ENCODE data around the gene CNGA3. TPM values are rescaled to one million over a fixed set of nuclear protein-coding genes. Genes with fewer than 3 reads are reported as not detected.

CNGA3 gene
- total RNA-seq, 1 experiment from 2014 or later = not detected

- H2BK120ac ChIP-seq (ENCODE audit: low read depth, low read length, poor library complexity, severe bottlenecking) = no peak overlapping the region
- no peak overlapping the region for H2BK20ac ChIP-seq (ENCODE audit: low read depth, low read length, poor library complexity, severe bottlenecking)
- no peaks in the 10 kb centered on the region for H3K27me3 Mint-ChIP-seq (ENCODE audit: low read depth)
- H2BK15ac ChIP-seq (ENCODE audit: low read depth, low read length) = no peak overlapping the region
- H2BK12ac ChIP-seq (ENCODE audit: insufficient read length, low read depth, low read length) = no peak overlapping the region
- H3K9ac ChIP-seq (ENCODE audit: extremely low read depth, insufficient read length, low read length) = no peak overlapping the region
- H4K91ac ChIP-seq (ENCODE audit: insufficient read length, low read depth, low read length) = no peak overlapping the region
- no peaks in the 10 kb centered on the region for H3K79me1 ChIP-seq (ENCODE audit: insufficient read depth, low read depth, low read length, poor library complexity, severe bottlenecking)
- no peaks in the 10 kb centered on the region for H3K9me3 ChIP-seq (ENCODE audit: control insufficient read depth, low read depth, low read length)
- no peaks in the 10 kb centered on the region for H4K20me1 ChIP-seq (ENCODE audit: control insufficient read depth, insufficient read depth, insufficient read length)
- no peak overlapping the region for H2BK5ac ChIP-seq (ENCODE audit: insufficient read length, low read length)
- no peak overlapping the region for H3K4ac ChIP-seq (ENCODE audit: low read depth, low read length)
- peaks cover 9% of the 10 kb centered on the region; the same call in 1 of the 2 replicates for H3K79me2 ChIP-seq (ENCODE audit: insufficient read depth, low read length)
- H2AK5ac ChIP-seq (ENCODE audit: insufficient read length, low read length) = no peak overlapping the region
- no peak for DNase-seq
- no peaks in the 10 kb centered on the region for H3K27me3 ChIP-seq (ENCODE audit: insufficient read depth, low read length)
- WGBS (ENCODE audit: extremely low coverage, insufficient read length, low lambda C conversion rate) = no CpG with 5 or more reads among the region's 7 CpGs
- no peak overlapping the region for H4K5ac ChIP-seq (ENCODE audit: insufficient read length, low read depth, low read length)
- H3K56ac ChIP-seq (ENCODE audit: insufficient read length, low read depth, low read length) = no peak overlapping the region
- H3K4me1 ChIP-seq (ENCODE audit: insufficient read depth, low read length) = peaks cover 5% of the 10 kb centered on the region
- H3K18ac ChIP-seq (ENCODE audit: insufficient read length, low read depth, low read length) = no peak overlapping the region
- no peak overlapping the region for H4K8ac ChIP-seq (replicated peaks; ENCODE audit: insufficient read length, low read depth, low read length)
- peak overlapping the region in 1 of 2 experiments; percentile 33; a peak in 1 of 5 replicates for H3K4me3 Mint-ChIP-seq
- H3K36me3 Mint-ChIP-seq (ENCODE audit: insufficient read depth in 1 of 3, low read depth in 3 of 3) = peaks cover 1 to 22% (median 6%) of the 10 kb centered on the region in 3 experiments; a peak in 4 of 7 replicates
- no peak overlapping the region for H2AFZ ChIP-seq (ENCODE audit: low read length)
- H3K9me3 Mint-ChIP-seq = peaks cover 15 to 20% of the 10 kb centered on the region in 2 experiments
- H3K14ac ChIP-seq (ENCODE audit: insufficient read depth, low read length) = no peak overlapping the region
- H3K4me2 ChIP-seq (ENCODE audit: insufficient read depth, insufficient read length, low read length) = no peak overlapping the region
- no peak overlapping the region for H3K27ac ChIP-seq (ENCODE audit: insufficient read length, low read depth, low read length)
- no peak overlapping the region for H3T11ph ChIP-seq (ENCODE audit: low read length)
- H3K4me1 Mint-ChIP-seq = peaks cover 64 to 67% of the 10 kb centered on the region in 2 experiments
- H3K27ac Mint-ChIP-seq = peak overlapping the region; percentile 50 to 92 (median 84)
- H3K23ac ChIP-seq (ENCODE audit: insufficient read length, low read depth, low read length) = no peak overlapping the region
- peaks cover 8% of the 10 kb centered on the region for H3K23me2 ChIP-seq (ENCODE audit: insufficient read length, low read depth, low read length, poor library complexity, severe bottlenecking)
- TF ChIP-seq CTCF (conservative IDR thresholded peaks at IDR 0.05) = no peak
These were observed 95.6 kb downstream of the CNGA3 start for GRCh38 chr2:98441706-98442450.
